Parathyroid adenoma (tissue), 2 donors: ENCODE measurements around the gene ADD2.

Source experiments
- H2AFZ ChIP-seq: fragments of 300-600 bp; sonication (generic); one replicate; pipeline ENCODE4 v1.7.0; 2017; ENCODE audit warnings: antibody characterized with exemption, mild to moderate bottlenecking
- H3K27ac ChIP-seq: fragments of 300-600 bp; sonication (generic); one replicate; pipeline ENCODE4 v1.7.0; 2017
- H3K27me3 ChIP-seq: fragments of 300-600 bp; sonication (generic); one replicate; pipeline ENCODE4 v1.7.0; 2017; ENCODE audit warnings: low read length; ENCODE audit not compliant: control insufficient read depth, insufficient read depth
- H3K36me3 ChIP-seq: fragments of 300-600 bp; sonication (generic); one replicate; pipeline ENCODE4 v1.7.0; 2017; ENCODE audit warnings: low read length; ENCODE audit not compliant: control insufficient read depth, insufficient read depth
- H3K4me1 ChIP-seq: fragments of 300-600 bp; sonication (generic); one replicate; pipeline ENCODE4 v1.7.0; 2017; ENCODE audit warnings: control low read depth
- H3K4me2 ChIP-seq: fragments of 300-600 bp; sonication (generic); one replicate; pipeline ENCODE4 v1.7.0; 2017; ENCODE audit warnings: low read length
- H3K4me3 ChIP-seq: fragments of 300-600 bp; sonication (generic); one replicate; pipeline ENCODE4 v1.7.0; 2017; ENCODE audit warnings: low read depth, low read length
- H3K79me2 ChIP-seq: fragments of 300-600 bp; sonication (generic); one replicate; pipeline ENCODE4 v1.7.0; 2017; ENCODE audit warnings: control low read depth
- H3K9ac ChIP-seq: fragments of 300-600 bp; sonication (generic); one replicate; pipeline ENCODE4 v1.7.0; 2017; ENCODE audit warnings: mild to moderate bottlenecking
- H3K9me3 ChIP-seq: fragments of 300-600 bp; sonication (generic); one replicate; pipeline ENCODE4 v1.7.0; 2017; ENCODE audit warnings: low read length; ENCODE audit not compliant: control insufficient read depth
- TF ChIP-seq, protein P1 (sequence below): fragments of 300-600 bp; sonication (generic); IDR thresholded peaks from one replicate; pipeline ENCODE4 v1.7.0; 2017; ENCODE audit warnings: antibody characterized with exemption, mild to moderate bottlenecking
- donor health status: primary hyperparathyroidism.

Gene ADD2

DNA sequence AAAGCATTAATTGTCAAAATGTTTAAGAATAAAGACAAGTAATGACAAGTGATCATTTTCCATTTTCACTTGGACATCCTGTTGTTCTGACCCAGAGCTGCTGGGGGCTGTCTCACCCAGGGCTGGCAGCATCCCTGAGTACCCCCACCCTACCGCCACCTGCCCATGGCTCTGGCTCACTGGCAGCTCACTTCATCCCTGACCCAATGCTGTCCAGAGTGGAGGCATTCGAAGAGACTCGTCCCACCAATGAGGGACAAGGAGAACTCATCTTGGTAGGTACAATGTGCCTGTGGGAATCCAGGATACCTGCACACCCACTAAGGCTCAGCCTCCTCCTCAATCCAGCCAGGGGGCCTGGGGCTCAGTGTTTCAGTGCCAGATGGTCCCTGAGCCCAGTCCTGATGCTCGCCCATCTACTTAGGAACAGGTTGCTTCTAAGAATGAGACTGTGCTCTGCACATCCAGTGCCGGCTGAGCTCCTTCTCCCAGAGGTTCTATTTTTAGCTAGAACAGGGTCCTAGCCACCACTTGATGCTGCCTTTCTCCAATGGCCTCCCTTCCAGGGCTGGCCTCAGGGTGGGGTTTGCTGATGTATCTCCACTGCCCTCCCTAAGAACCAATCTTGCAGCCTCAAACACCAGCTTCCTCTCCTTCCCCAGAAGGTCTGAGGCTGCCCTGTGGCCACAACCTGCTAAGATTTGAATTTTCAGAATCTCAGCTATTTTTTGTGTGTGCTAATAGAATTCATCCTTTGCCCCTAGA is 53.7 kb downstream of the ADD2 start:
- no peak overlapping the region for H2AFZ ChIP-seq
- H3K4me2 ChIP-seq = no peak overlapping the region
- H3K4me3 ChIP-seq = no peak overlapping the region
- H3K9ac ChIP-seq = no peak overlapping the region
- H3K27ac ChIP-seq = no peak overlapping the region
- no peaks in the 10 kb centered on the region for H3K79me2 ChIP-seq
- TF ChIP-seq, protein P1, sequence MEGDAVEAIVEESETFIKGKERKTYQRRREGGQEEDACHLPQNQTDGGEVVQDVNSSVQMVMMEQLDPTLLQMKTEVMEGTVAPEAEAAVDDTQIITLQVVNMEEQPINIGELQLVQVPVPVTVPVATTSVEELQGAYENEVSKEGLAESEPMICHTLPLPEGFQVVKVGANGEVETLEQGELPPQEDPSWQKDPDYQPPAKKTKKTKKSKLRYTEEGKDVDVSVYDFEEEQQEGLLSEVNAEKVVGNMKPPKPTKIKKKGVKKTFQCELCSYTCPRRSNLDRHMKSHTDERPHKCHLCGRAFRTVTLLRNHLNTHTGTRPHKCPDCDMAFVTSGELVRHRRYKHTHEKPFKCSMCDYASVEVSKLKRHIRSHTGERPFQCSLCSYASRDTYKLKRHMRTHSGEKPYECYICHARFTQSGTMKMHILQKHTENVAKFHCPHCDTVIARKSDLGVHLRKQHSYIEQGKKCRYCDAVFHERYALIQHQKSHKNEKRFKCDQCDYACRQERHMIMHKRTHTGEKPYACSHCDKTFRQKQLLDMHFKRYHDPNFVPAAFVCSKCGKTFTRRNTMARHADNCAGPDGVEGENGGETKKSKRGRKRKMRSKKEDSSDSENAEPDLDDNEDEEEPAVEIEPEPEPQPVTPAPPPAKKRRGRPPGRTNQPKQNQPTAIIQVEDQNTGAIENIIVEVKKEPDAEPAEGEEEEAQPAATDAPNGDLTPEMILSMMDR = no peak
- no peaks in the 10 kb centered on the region for H3K36me3 ChIP-seq
- H3K9me3 ChIP-seq = no peaks in the 10 kb centered on the region
- no peaks in the 10 kb centered on the region for H3K27me3 ChIP-seq
- no peaks in the 10 kb centered on the region for H3K4me1 ChIP-seq

DNA sequence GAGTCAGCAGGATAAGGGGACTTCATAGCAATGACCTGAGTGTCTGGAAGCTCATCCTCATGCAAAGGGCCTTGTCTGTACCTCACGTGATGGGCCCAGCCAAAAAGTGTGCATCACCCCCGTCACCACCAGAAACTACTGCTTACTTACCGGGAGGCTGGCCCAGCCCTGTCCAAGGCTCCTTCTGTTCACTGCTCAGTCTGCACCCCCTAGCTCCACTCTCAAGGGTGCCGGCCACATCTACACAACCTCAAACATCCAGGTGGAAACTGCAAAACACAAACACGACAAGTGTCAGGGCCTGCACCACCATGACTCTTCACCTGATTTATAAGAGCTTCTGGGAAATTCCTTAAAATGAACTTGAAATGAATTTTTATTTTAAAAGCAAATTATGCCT is 55.1 kb downstream of the ADD2 start:
- H3K4me1 ChIP-seq = no peaks in the 10 kb centered on the region
- TF ChIP-seq, protein P1 = no peak
- no peak overlapping the region for H3K4me2 ChIP-seq
- H3K27me3 ChIP-seq = no peaks in the 10 kb centered on the region
- no peaks in the 10 kb centered on the region for H3K9me3 ChIP-seq
- H3K9ac ChIP-seq = no peak overlapping the region
- no peaks in the 10 kb centered on the region for H3K36me3 ChIP-seq
- no peak overlapping the region for H2AFZ ChIP-seq
- no peak overlapping the region for H3K4me3 ChIP-seq
- no peak overlapping the region for H3K27ac ChIP-seq
- H3K79me2 ChIP-seq = no peaks in the 10 kb centered on the region

DNA sequence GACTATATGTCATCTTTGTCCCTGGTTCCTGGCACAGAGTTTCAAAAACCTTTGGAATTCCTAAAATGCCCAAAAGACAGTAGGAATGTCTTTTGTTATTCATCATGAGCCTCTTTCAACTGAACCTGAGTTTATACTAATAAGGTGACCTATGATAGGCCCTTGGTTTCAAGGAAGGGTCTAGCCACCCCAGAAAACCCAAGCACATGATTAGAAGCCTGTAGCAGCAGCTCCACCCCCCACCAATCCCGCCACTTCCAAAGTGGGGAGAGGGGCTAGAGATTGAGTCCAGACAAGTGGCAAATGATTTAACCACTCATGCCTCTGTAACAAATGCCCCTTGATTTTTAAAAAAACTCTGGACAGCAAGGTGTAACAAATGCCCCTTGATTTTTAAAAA is 56.8 kb downstream of the ADD2 start:
- Histone ChIP-seq H3K9me3 (no peaks in the 10 kb centered on the region), H3K4me2 (no peak overlapping the region), H2AFZ (no peak overlapping the region), H3K4me3 (no peak overlapping the region), H3K27me3 (no peaks in the 10 kb centered on the region), H3K79me2 (no peaks in the 10 kb centered on the region), H3K9ac (no peak overlapping the region), H3K27ac (no peak overlapping the region), H3K4me1 (no peaks in the 10 kb centered on the region), H3K36me3 (no peaks in the 10 kb centered on the region)
- TF ChIP-seq, protein P1 = no peak

DNA sequence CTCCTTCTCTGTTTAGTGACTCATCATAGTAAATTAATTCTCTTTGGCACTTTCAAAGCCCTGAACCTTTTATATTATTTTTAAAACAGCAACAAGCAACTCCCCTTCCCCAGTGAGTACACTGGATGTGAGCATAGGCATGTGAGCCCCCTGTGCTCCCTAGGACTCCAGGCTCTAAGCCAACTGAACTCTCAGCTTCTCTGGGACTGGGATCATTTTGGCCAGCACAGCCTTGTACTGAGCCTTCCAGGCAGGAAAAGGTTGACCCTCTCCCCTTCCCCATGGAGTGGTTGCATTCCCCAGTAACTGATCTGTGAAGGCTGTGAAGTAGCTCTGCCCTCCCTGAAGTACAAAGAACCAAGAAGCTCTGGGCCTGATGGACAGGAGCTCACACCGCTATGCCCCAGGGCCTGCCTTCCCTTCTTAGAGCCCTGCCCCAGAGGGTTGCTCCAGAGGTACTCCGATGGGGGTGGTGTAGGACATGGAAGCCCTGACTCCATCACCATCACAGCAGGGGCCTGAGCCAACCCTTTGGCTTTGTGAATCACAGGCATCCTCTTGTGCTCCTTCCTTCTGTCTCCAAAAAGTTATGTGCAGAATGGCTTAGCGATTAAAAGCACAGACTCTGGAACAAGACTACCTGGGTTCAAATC is 57.8 kb downstream of the ADD2 start:
- H3K27me3 ChIP-seq = no peaks in the 10 kb centered on the region

More for the DNA sequence above, 57.8 kb downstream of the ADD2 start:
- Histone ChIP-seq H3K9me3 (no peaks in the 10 kb centered on the region), H3K27ac (no peak overlapping the region), H3K79me2 (no peaks in the 10 kb centered on the region), H3K4me3 (no peak overlapping the region), H3K4me2 (no peak overlapping the region), H3K36me3 (no peaks in the 10 kb centered on the region), H3K9ac (no peak overlapping the region), H3K4me1 (no peaks in the 10 kb centered on the region), H2AFZ (no peak overlapping the region)
- TF ChIP-seq, protein P1 = no peak
